ENCODE data around the gene SAFB2. TPM values are rescaled to one million over a fixed set of nuclear protein-coding genes. Genes with fewer than 3 reads are reported as not detected.
A peak's percentile ranks its signal among the peaks of the same experiment; 100 is the strongest.

SAFB2 gene
- polyA plus RNA-seq, 1 of the 3 experiments (the other 2 are of a cell fraction): 37.7 TPM

- WGBS (ENCODE audit: low lambda C conversion rate): 95% methylated on average over 60 of the region's 67 CpGs
- ChIA-PET CTCF (interaction anchor here (0.8 to 2.4 kb wide), 4 partner anchors 15 to 94 kb away, joined by 3 to 7 read pairs (median 6); no protein-coding TSS in a partner anchor), POLR2A (no interaction called here)
Observed at GRCh38 chr19:5593343-5594255, 29.0 kb downstream of the SAFB2 start.

GRCh38 chr19:5592531-5593342 is 29.8 kb downstream of the SAFB2 start:
- TF ChIP-seq GABPA (IDR thresholded peaks at IDR 0.05; ENCODE audit: low read depth): no peak
- no peak for TF ChIP-seq EZH2phosphoT487 (IDR thresholded peaks at IDR 0.05; ENCODE audit: borderline replicate concordance, low read depth)
- no peak for TF ChIP-seq IRF3 (IDR thresholded peaks at IDR 0.05; ENCODE audit: low read depth, low read length)
- no peak for TF ChIP-seq JUND (IDR thresholded peaks at IDR 0.05)
- Histone ChIP-seq H3K9me2 (no peaks in the 10 kb centered on the region), H3K9ac (no peak overlapping the region), H3K27ac (ENCODE audit: low read depth in 2 of 2, low read length in 1 of 2) (peak overlapping the region in 1 of 2 experiments; percentile 39; a peak in 1 of 4 replicates), H3K27me3 (ENCODE audit: insufficient read depth) (no peaks in the 10 kb centered on the region), H2AFZ (ENCODE audit: low read depth) (no peak overlapping the region), H3K36me3 (replicated peaks in 1 of 2; ENCODE audit: control insufficient read depth in 1 of 2, insufficient read depth in 2 of 2, low read length in 1 of 2) (peaks cover 17 to 87% of the 10 kb centered on the region in 2 experiments), H3K79me2 (ENCODE audit: insufficient read depth) (no peaks in the 10 kb centered on the region), H3F3A (replicated peaks; ENCODE audit: insufficient read depth) (no peaks in the 10 kb centered on the region), H3K9me3 (no peaks in the 10 kb centered on the region), H3K4me2 (no peak overlapping the region), H3K4me3 (ENCODE audit: low read depth in 2 of 2, low read length in 1 of 2) (no peak overlapping the region), H4K20me1 (ENCODE audit: insufficient read depth) (no peaks in the 10 kb centered on the region), H3K4me1 (ENCODE audit: control insufficient read depth in 1 of 2, insufficient read depth in 2 of 2, low read depth in 1 of 2, low read length in 1 of 2) (peaks cover 0 to 9% of the 10 kb centered on the region in 2 experiments; a peak in 1 of 4 replicates)
- WGBS (ENCODE audit: low lambda C conversion rate): 86% methylated on average over 22 of the region's 24 CpGs
- CTCF ChIA-PET: interaction anchor here (0.8 to 1.6 kb wide), 4 partner anchors 19 to 95 kb away, joined by 3 to 6 read pairs (median 4); no protein-coding TSS in a partner anchor
- DNase-seq: peak; percentile 51
- POLR2A ChIA-PET: no interaction called here

More at GRCh38 chr19:5593343-5594255, 29.0 kb downstream of the SAFB2 start:
- Histone ChIP-seq H3K36me3 (replicated peaks in 1 of 2; ENCODE audit: control insufficient read depth in 1 of 2, insufficient read depth in 2 of 2, low read length in 1 of 2) (peaks cover 24 to 85% of the 10 kb centered on the region in 2 experiments), H3K4me1 (ENCODE audit: control insufficient read depth in 1 of 2, insufficient read depth in 2 of 2, low read depth in 1 of 2, low read length in 1 of 2) (peaks cover 0 to 9% of the 10 kb centered on the region in 2 experiments; a peak in 1 of 4 replicates), H2AFZ (ENCODE audit: low read depth) (no peak overlapping the region), H3K4me2 (no peak overlapping the region), H3F3A (replicated peaks; ENCODE audit: insufficient read depth) (no peaks in the 10 kb centered on the region), H3K4me3 (ENCODE audit: low read depth in 2 of 2, low read length in 1 of 2) (no peak overlapping the region), H4K20me1 (ENCODE audit: insufficient read depth) (no peaks in the 10 kb centered on the region), H3K9me3 (no peaks in the 10 kb centered on the region), H3K79me2 (ENCODE audit: insufficient read depth) (no peaks in the 10 kb centered on the region), H3K9me2 (no peaks in the 10 kb centered on the region), H3K9ac (no peak overlapping the region), H3K27me3 (ENCODE audit: insufficient read depth) (no peaks in the 10 kb centered on the region), H3K27ac (ENCODE audit: low read depth in 2 of 2, low read length in 1 of 2) (peak overlapping the region in 1 of 2 experiments; percentile 39; a peak in 1 of 4 replicates)
- DNase-seq: peak; percentile 67
- TF ChIP-seq IRF3 (IDR thresholded peaks at IDR 0.05; ENCODE audit: low read depth, low read length) (no peak), SIN3A (IDR thresholded peaks at IDR 0.05; ENCODE audit: borderline replicate concordance, low read depth, low read length) (no peak), RAD21 (IDR thresholded peaks at IDR 0.05; ENCODE audit: low read length) (peak; percentile 24; the same call in 1 of the 2 replicates), SMC3 (IDR thresholded peaks at IDR 0.05; ENCODE audit: low read depth, low read length) (no peak)
